GM18873 (cell line): ENCODE results near the gene B3GNT7.
"Not testable (repeated sequence)": the region's sequence is repeated elsewhere in the genome, so short reads cannot be mapped to it uniquely, and the experiment has no call there.

Experiments used
- ATAC-seq: cut with Tn5 transposase; IDR thresholded peaks from one replicate; pipeline ENCODE4 v1.9.1; 2021; ENCODE audit warnings: mild to moderate bottlenecking, moderate library complexity, moderate number of reproducible peaks; ENCODE audit not compliant: unreplicated experiment, low FRiP score

Gene B3GNT7

GRCh38 chr2:231395188-231396057, at the start of gene B3GNT7:
Gene B3GNT7 (plus strand): TSS chr2:231395710. CDS start chr2:231395804, 94 bp downstream.
- ATAC-seq = no peak

- no peak for ATAC-seq
Observed at GRCh38 chr2:231347081-231347480, 48.4 kb upstream of the B3GNT7 start.

- ATAC-seq = no peak
Observed at GRCh38 chr2:231347638-231348037, 47.9 kb upstream of the B3GNT7 start.

GRCh38 chr2:231348173-231348572, 47.3 kb upstream of the B3GNT7 start:
- no peak for ATAC-seq

- ATAC-seq = no peak
Observed at GRCh38 chr2:231348704-231349373, 46.7 kb upstream of the B3GNT7 start.

- not testable (repeated sequence) for ATAC-seq
Observed at GRCh38 chr2:231349374-231349735, 46.2 kb upstream of the B3GNT7 start.

GRCh38 chr2:231351648-231352047, 43.9 kb upstream of the B3GNT7 start:
- ATAC-seq = no peak

- no peak for ATAC-seq
Observed at GRCh38 chr2:231353469-231353868, 42.0 kb upstream of the B3GNT7 start.

- ATAC-seq = no peak
Observed at GRCh38 chr2:231355508-231356465, 39.7 kb upstream of the B3GNT7 start.

GRCh38 chr2:231356466-231356844, 39.1 kb upstream of the B3GNT7 start:
- ATAC-seq = no peak

- no peak for ATAC-seq
Observed at GRCh38 chr2:231357048-231357447, 38.5 kb upstream of the B3GNT7 start.

GRCh38 chr2:231357931-231358330, 37.6 kb upstream of the B3GNT7 start:
- no peak for ATAC-seq

- no peak for ATAC-seq
Observed at GRCh38 chr2:231359441-231359840, 36.1 kb upstream of the B3GNT7 start.

- no peak for ATAC-seq
Observed at GRCh38 chr2:231359948-231360347, 35.6 kb upstream of the B3GNT7 start.

GRCh38 chr2:231360401-231360800, 35.1 kb upstream of the B3GNT7 start:
- no peak for ATAC-seq

- no peak for ATAC-seq
Observed at GRCh38 chr2:231360881-231361371, 34.6 kb upstream of the B3GNT7 start.

- peak; percentile 91 for ATAC-seq
Observed at GRCh38 chr2:231361701-231362554, 33.6 kb upstream of the B3GNT7 start.

GRCh38 chr2:231362555-231363184, 32.8 kb upstream of the B3GNT7 start:
- no peak for ATAC-seq

GRCh38 chr2:231364061-231364460, 31.4 kb upstream of the B3GNT7 start:
- no peak for ATAC-seq
